Embryonic facial prominence (tissue), 1 donor: ENCODE measurements around the gene SLK.
A peak's percentile ranks its signal among the peaks of the same experiment; 100 is the strongest.

ENCODE experiments used
- DNase-seq: peaks from one replicate; pipeline ENCODE4 v3.0.0-alpha.2; 2016; ENCODE audit errors: extremely low spot score

The SLK gene

DNA sequence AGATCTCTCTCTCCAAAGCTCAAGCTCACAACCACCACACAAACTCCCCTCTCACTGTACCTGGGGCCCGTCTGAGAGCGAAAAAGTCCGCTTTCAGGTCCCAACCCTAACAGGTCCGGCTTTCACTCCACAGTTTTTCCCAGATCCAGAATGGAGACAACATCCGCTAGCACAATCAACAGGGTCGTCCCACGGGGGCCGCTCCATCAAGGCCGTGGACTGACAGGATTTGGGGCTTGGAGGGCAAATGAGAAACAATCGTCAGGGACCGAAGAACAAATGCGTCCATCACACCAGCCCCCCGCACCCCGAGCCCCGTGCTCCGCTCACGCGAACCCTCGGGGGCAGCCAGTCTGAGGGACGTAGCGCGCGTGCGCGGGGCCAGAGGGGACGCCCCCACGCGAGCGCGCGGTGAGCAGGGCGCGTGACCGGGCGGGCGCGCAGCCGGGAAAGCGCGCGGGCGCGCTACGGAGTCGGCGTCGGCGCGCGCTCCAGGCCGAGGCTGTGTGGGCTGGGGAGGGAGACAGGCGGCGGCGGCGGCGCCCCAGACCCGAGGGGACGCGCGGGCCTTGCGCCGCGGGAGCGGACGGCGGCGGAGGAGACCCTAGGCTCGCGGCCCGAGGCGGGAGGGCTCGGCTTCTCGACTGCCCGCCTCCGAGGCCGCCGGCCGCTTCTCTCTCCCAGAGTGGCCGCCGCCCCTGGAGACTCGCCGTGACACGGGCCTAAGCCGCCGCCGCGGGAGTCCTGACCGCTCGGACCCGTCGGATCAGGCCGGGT is at the start of gene SLK:
Gene SLK (plus strand): TSS at position 470 of the 777 bp plus-strand sequence. CDS start 606 bp downstream, outside the sequence.
- DNase-seq: peak; percentile 69

DNA sequence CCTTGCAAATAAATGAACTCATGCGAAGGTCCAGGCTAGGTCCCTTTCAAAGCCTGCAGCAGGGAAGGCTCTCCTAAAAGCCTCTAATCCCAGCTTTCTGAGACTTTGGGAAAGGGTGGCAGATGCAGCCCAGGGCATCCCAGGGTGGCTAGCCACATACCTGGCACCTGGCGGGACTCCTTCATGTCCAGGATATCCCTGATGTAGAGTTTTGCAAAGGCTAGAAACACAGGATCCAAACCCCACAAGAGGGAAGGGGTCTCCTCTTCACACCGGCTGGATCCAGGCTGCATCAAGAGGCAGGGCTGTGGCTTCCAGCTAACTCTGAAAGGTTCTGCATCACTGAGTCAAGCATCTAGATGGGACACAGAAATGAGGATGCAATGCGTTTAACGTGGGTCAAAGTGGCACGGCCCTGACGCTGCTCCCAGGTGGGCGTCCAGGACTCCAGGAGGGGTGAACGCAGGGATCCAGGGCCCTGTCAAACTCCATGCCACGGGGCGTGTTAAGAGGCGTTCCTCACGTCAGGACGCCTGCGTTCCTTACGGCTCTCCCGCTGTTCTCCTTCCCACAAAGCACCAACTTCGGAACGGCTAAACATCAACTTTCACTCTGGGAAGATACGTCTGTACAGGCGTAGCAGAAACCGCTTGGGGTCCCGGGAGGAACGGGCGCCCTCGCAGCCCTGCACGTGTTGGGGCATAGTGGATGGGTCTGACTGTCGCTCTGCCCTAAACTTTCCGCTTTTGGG is 49.5 kb upstream of the SLK start:
- DNase-seq: no peak

DNA sequence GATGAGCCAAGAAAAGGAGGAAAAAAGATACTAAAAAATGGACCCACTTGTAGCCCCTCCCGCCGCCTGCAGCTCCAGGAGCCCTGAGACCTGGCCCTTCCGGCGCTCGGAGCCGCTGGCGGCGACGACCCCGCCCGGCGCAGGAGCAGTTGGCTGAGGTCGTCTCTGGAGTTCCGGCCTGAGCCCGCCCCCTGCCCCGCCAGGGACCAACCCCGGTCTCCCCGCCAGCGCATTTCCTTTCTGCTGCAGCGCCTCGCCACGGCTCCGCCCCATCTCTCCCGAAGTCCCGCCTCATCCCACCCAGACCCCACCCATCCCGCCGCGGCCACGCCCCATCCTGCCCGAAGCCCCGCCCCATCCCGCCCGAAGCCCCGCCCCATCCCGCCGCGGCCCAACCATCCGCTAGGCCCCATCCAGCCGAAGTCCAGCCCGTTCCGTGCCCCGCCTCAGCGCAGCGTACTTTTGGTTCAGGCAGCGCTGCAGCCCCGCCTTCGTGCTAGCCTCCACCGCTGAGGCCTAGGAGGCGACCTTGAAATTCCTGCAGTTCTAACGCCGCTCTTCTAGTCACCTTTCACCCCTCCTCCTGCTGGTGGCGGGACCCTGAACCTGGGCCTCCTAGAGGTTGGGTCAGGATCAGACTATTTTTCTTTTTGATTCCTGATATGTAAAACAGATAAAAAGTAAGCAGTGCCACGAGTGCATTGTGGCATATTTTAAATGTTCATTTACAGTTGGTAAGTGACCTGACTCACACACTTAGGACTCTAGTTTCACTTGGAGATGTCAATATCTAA is 48.7 kb upstream of the SLK start, which contains the start of gene STN1:
Gene STN1 (minus strand): TSS at position 132 of the 794 bp plus-strand sequence. CDS start 590 bp downstream, outside the sequence.
- peak; percentile 97 for DNase-seq

DNA sequence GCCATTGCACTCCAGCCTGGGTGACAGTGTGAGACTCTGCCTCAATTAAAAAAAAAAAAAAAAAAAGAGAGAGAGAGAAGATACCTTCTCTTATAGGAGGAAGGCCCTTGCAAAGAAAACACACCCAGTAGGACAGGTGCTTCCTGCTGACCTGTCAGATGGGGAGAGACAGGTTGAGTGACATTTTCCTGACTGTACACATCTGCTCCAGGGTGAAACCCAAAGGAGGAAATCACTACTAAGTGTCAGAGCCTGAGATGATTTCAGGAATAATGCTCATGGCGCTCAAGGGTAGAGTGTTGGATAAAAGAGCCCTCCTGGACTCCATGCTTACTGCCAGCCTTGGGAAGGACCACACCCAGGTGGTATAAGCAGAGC is 47.3 kb upstream of the SLK start:
- DNase-seq: no peak

DNA sequence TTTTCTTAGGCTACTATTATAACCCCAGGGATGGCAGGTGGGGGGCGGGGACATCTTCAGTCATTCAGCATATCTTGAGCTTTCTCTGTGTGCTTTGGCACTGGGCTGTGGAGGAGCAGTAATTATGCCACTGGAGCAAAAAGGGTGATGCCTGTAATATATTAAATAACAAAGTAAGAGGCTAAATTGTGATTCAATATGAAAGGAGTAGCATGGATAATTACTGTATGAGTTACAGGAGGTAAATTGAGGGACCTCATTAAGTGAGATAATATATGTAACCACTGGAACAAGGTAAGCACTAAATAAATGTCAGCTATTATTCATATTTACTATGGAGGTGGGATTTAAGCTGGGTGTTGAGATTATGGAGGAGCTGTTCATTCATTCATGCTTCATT is 45.7 kb upstream of the SLK start:
- no peak for DNase-seq

DNA sequence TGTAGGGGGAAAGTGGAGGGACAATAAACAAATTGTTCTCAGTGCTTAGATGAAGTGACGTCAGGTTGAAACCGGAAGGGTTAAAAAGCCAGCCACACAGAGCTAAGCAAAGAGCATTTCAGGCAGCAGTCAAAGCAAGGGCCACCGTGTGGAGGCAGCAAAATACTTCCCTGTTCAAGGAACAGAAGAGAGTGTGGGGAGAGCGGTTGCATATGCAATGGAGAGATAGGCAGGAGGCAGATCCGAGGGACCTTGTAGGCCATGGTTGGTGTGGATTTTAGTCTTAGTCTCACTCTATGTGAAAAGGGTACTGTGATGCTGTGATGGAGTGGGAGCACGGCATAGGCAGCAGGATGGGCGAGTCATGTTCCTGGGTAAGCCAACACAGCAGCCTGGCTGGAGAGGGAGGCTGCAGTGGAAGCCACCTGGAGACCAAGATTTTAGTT is 45.2 kb upstream of the SLK start:
- no peak for DNase-seq

DNA sequence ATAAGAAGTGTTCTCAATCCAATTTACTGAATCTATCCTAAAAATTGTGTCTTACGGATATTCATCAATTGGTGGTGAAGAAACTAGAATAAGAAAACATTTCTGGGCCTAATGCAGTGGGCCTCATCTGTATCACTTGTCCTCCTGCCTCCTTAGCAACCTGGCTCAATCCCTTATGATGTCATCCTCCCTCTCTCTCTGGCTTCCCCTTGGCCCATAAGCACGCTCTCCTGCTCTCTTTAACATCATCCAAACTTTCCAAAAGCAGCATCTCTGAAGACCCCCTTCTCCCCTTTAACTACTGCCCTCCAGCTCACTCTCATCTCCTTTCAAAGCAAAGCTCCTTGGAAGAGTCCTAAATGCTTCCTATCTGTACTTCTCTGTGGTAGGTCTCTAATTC is 44.3 kb upstream of the SLK start:
- no peak for DNase-seq

DNA sequence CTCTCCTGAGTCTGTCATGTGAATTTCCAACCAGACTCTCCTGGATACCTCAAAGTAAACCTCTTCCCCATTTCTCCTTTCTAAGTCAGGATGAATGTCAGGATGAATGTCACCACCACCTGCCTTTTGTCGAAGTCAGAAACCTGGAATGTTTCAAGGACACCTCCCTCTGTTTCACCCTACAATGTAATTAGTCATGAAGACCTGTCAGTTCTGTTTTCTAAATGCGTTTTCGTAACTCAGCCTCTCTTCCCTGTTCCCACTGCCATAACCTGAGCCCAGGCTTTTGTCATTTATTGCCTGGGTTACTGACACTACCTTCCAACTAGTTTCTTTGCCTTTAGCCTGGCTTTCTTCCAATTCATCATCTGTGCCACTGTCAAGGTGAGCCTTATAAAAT is 43.4 kb upstream of the SLK start:
- no peak for DNase-seq

DNA sequence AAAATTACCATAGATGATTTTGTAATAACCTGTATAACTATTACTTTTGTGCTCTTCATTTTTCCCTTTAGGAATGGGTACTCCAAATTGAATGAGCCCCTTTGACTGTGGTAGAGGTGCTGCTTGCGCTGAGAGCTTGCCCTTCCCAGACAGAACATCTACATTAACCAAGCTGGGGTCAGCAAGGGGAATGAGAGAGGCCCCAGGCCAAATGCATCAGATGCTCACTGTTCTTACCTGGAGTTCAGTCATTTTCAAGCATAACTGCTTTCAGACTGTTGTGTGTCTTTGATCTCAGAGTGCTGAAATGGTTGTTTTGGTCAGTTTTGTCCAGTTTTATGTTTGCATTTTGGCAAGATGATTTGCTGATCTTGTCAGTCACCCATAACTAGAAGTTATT is 41.3 kb upstream of the SLK start:
- DNase-seq: no peak

DNA sequence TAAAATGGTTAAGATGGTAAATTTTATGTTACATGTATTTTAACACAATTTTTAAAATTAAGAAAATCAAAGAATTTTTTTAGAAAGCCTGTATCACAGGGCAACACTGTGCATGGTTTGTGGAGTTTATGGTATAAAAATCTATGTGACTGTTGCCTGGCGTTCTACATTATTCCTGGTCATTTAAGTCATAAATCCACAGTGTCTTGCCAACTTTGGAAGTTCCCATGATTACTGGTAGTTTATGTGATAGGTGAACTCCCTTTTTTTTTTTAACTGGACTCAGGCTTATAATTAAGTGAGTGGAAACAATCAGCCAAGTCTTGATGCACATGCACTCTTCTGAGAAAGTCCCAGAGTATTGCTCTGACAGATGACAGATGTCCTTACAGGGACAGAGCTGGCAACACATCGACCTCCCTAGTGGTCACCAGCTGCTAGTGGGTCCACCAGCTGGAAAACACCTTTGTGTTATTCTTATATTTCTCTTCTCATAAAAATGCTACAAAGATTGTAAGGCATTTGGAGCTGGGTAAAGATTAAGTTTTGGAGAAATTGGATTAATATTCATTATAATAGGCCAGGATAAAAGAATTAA is 40.1 kb upstream of the SLK start:
- DNase-seq: no peak

DNA sequence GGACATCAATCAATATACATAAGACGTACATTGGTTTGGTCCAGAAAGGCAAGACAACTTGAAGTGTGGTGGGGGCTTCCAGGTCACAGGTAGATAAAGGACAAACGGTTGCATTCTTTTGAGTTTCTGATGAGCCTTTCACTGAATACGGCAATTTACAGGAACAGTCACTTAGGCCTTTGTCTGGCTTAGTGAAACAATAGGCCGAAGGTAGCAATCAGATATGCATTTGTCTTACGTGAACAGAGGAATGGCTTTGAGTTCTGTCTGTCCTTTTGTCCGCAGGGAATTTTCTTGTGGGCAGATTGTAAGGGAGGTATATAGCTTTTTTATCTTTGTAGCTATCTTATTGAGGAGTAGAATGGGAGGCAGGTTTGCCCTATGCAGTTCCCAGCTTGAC is 38.2 kb upstream of the SLK start:
- DNase-seq: no peak

DNA sequence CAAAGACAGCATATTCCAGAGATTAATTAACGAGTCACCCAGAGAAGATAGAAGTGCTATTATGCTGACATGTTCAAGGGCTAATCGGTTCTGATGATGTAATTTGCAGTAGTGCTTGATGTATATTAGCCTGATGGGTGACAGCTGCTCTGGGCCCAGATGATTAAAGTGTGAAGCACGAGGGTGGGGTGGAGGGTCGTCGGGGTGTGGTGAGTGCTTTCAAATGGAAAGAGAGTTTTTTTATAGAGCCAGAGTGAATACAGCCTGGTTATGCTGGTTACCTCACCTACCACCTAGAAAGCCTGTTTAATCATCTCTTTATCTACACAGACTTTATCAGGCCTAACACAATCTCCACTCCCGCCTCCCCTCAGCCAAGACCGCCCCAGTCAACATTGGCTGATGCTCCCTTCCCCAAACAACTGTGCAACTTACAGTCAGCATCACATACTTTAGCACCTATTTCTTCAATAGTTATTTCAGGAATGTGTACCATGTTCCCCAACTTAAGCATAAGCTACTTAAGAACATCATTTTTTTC is 37.5 kb upstream of the SLK start:
- DNase-seq: no peak

DNA sequence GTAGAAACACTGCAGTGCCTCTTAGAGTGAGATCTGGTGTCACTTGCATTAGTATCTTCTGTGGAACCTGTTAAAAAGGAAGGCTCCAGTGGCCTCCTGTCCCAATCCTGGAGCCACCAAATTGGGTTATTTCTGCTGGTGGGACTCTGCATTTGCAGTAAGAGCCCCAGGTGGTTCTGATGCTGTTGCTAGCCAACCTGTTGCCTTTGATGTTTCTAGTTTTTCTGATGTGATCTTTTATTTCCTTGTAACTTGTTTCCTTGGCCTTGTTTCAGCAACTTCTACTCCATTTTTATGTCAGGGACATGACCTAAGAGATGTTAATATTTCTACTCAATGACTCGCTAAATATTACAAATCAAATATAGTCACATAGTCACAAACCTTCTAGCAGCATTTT is 36.5 kb upstream of the SLK start:
- DNase-seq: no peak

DNA sequence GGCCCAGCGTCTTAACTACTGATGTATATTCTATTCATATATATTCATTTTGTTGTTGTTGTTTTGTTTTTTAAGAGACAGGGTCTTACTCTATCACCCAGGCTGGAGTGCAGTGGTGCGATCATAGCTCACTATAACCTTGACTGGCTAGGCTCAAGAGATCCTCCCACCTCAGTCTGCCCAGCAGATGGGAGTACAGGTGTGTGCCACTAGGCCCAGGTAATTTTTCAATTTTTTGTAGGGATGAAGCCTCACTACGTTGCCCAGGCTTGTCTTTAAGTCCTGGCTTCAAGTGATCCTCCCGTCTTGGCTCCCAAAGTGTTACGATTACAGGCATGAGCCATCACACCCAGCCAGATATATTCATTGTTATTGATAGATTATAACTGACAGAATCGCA is 36.1 kb upstream of the SLK start:
- no peak for DNase-seq

DNA sequence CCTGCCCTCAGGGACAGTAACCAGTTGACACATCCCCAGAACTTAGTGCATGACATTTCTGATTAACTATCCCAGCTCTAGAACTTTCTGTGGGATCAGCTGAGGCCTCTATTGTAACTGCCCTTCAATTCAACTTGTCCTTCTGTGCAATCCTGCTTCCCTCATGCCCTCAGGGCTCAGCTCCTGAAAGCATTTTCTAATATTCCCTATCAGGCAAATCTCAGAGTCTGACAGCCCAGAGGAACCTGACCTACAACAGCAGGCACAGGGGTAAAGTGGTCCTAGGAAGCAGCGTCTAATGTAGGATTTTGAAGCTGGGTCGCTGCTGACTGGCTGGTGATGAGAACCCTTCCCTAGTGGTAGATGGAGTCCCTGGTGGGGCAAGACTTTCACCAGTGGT is 35.3 kb upstream of the SLK start:
- no peak for DNase-seq

DNA sequence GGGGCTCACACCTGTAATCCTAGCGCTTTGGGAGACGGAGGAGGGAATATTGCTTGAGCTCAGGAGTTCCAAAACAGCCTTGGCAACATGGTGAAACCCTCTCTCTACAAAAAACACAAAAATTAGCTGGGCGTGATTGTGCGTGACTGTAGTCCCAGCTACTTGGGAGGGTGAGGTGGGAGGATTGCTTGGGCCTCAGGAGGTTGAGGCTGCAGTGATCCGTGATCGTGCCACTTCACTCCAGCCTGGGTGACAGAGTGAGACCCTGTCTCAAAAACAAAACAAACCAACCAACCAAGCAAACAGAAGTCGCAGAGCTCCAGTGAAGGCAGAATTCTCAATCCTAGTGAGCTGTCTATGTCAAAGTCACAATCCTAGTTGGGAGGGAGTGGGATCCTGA is 34.7 kb upstream of the SLK start:
- no peak for DNase-seq

DNA sequence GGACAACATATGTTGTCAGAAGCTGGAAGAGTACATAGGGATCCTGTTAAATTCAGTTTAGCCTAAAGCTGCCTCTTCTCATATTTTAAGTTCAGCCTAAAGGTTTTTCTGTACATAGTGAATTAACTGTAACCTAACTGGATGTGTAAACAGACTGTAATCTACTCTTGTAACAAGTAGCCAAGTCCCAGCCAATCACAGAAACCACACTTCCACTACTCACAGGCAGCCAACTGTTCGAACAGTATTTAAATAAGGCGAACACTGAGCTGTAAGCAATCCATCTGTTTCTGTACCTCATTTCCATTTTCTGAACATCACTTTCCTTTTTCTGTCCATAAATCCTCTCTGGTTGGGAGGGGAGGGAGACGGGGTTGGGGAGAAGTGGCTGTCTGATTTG is 34.0 kb upstream of the SLK start:
- no peak for DNase-seq

DNA sequence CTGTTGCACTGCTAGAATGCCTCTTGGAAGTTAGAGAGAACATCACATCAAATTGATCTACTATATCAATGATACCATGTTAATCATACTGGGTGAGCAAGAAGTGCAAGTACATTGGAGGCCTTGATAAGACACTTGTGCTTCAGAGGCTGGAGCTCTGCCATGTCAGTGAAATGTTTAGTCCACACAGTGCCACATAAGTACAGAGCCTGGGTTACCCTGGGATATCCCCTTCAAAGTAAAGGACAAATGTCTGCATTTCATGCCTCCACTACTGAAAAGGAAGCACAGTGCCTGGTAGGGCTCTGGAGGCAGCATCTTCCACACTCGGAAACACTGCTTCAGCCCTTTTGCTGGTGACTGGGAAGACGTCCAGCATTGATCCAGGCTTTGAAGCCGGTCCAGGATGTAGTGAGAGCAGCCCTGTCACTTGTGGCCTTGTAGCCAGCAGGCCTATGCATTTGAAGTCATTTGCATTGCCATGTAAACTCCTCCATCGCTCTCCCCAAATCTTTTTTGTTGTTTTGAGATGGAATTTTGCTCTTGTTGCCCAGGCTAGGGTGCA is 33.3 kb upstream of the SLK start:
- DNase-seq: no peak

DNA sequence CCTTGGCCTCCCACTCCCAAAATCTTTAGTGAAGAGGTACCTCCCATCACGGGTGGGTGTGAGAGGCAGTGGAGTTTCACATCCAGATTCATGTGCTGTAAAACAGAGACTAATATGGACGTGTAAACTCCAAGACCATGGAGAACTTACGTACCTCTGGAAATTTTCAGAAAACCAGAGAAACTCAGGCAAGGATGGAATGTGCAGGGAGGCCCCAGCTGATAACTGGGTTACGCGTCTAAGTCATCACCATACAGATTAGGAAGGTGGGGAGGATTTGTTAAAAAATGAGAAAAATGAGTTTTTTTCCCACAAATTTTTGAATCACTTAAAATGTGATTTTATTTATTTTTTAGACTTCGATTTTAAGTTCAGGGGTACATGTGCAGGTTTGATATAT is 32.6 kb upstream of the SLK start:
- no peak for DNase-seq

DNA sequence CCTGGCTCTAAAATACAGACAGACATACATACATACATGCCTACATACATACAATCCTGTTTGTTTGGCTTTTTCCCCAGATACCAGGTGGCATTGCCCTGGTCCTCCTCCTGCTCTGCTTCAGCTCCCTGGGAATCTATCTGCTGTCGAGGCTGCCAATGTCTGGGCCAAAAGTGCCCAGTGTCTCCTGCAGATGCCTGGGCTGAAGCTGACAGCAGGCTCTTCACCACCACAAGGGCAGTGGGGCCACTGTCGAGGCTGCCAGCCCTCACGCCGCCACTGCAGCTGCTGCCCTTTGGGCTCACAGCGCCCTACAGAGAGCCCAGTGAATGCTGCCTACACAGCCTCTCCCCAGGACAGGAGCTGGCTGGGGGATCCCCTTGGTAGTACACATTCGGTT is 30.9 kb upstream of the SLK start:
- no peak for DNase-seq

DNA sequence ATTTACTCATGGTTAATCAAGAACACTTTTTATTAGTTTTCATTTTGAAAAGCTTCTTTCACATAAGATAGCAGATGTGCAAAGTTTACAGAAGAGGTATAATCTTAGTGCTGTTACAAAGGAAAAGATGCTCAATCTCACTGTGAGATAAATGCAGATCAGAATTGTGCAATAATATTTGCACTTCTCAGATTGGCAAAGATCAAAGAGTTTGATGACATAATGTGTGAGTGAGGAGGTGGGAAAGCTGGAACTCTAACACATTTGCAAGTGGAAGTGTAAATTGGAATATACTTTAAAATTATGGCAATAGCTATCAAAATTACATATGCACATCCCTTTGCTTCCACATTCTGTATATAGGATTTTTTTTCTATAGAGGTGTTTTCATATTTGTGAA is 27.4 kb upstream of the SLK start:
- DNase-seq: no peak
